ENCODE results near the gene KDM1B.
"Not testable (repeated sequence)": the region's sequence is repeated elsewhere in the genome, so short reads cannot be mapped to it uniquely, and the experiment has no call there.

Gene KDM1B

GRCh38 chr6:18139935-18140621 is 15.1 kb upstream of the KDM1B start:
- no peaks in the 10 kb centered on the region for H3K27me3 Mint-ChIP-seq
- H3K27ac Mint-ChIP-seq: peak overlapping the region in 1 of 2 donors; percentile 75
- H3K9me3 Mint-ChIP-seq: no peaks in the 10 kb centered on the region

DNA sequence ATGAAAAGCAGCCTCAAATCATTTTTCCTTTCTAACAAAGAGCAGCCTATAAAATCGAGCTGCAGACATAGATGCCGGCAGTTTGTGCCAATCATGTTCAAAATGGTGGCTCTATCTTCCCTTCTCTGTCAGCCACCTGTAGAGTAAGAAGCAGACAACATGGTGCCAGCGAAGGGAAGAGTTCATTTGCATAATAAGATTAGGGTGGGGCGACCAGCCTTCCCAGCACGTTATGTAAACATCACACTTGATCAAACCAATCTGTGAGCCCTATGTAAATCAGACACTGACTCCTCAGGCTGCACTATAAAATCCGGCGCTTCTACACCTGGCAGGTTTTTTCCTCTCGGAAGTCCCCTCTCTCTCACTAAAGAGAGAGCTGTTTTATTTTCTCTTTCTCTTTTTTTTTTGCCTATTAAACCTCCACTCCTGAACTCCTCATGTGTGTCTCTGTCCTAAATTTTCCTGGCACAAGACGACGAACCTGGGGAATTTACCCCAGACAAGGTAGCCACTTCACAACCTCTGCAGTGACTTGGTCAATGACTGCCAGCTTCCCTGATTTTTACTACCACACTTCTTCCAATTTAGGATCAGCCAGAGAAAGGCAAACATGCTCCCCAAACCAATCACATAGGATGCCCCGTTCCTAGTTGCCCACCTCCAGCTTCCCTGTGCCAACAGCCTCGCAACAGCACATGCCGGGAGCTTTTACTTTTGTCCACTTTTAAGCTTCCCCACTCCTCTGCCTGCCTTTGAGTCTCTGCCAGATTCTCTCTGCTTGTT is 13.2 kb upstream of the KDM1B start:
- Mint-ChIP-seq H3K4me1 (no peaks in the 10 kb centered on the region), H3K27me3 (no peaks in the 10 kb centered on the region), H3K9me3 (no peaks in the 10 kb centered on the region), H3K4me3 (no peak overlapping the region), H3K27ac (no peak overlapping the region)
- DNase-seq (no peak), ATAC-seq (no peak)

More at GRCh38 chr6:18139935-18140621, 15.1 kb upstream of the KDM1B start:
- no peaks in the 10 kb centered on the region for H3K4me1 Mint-ChIP-seq
- no peak overlapping the region for H3K4me3 Mint-ChIP-seq
- no peak for DNase-seq
- ATAC-seq: no peak

- no peak for ATAC-seq
- Mint-ChIP-seq H3K27ac (peak overlapping the region in 1 of 2 donors; percentile 23), H3K4me3 (no peak overlapping the region), H3K9me3 (no peaks in the 10 kb centered on the region), H3K27me3 (no peaks in the 10 kb centered on the region), H3K4me1 (no peaks in the 10 kb centered on the region)
- DNase-seq: no peak
Measured at GRCh38 chr6:18142591-18142861, 12.7 kb upstream of the KDM1B start.

- no peaks in the 10 kb centered on the region for H3K27me3 Mint-ChIP-seq
- DNase-seq (no peak), ATAC-seq (peak; percentile 69)
- H3K9me3 Mint-ChIP-seq: no peaks in the 10 kb centered on the region
- no peaks in the 10 kb centered on the region for H3K4me1 Mint-ChIP-seq
- H3K27ac Mint-ChIP-seq: no peak overlapping the region
- no peak overlapping the region for H3K4me3 Mint-ChIP-seq
Measured at GRCh38 chr6:18147160-18147559, 8.1 kb upstream of the KDM1B start.

GRCh38 chr6:18147616-18148015 is 7.6 kb upstream of the KDM1B start:
- Mint-ChIP-seq H3K27ac (no peak overlapping the region), H3K4me1 (peaks cover 4% of the 10 kb centered on the region), H3K27me3 (no peaks in the 10 kb centered on the region), H3K9me3 (peaks cover 0 to 3% of the 10 kb centered on the region in 2 donors), H3K4me3 (no peak overlapping the region)
- no peak for DNase-seq
- ATAC-seq: no peak

- no peak overlapping the region for H3K27ac Mint-ChIP-seq
- H3K27me3 Mint-ChIP-seq: no peaks in the 10 kb centered on the region
- no peak for DNase-seq
- H3K9me3 Mint-ChIP-seq: peaks cover 0 to 4% of the 10 kb centered on the region in 2 donors
- H3K4me3 Mint-ChIP-seq: no peak overlapping the region
- ATAC-seq: no peak
- peaks cover 11% of the 10 kb centered on the region for H3K4me1 Mint-ChIP-seq
Measured at GRCh38 chr6:18148304-18149025, 6.8 kb upstream of the KDM1B start.

GRCh38 chr6:18151391-18151790 is 3.8 kb upstream of the KDM1B start:
- peaks cover 32% of the 10 kb centered on the region for H3K4me1 Mint-ChIP-seq
- H3K9me3 Mint-ChIP-seq, H3K4me3 Mint-ChIP-seq, ATAC-seq, H3K27ac Mint-ChIP-seq, DNase-seq, H3K27me3 Mint-ChIP-seq: not testable (repeated sequence)

DNA sequence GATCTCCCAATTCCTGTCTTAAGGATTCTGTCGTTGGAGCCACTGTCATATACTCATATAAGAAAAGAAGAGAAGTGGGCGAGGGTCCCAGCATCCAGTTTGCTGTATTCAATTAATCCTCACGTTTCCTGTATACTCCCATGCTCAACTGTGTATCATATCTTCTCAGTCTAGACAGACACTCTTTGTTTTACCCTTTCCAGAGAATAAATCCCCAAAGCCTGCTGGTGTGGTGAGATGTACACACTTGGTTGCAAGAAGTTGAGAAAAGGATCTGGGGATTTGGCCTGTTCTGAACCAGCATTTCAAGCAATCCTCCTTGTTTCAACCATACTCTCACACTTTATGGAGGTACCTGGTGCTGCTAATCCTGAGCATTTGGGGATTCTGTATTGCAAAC is 3.4 kb upstream of the KDM1B start:
- Mint-ChIP-seq H3K27me3 (no peaks in the 10 kb centered on the region), H3K9me3 (peaks cover 0 to 4% of the 10 kb centered on the region in 2 donors), H3K4me1 (peaks cover 32% of the 10 kb centered on the region), H3K27ac (no peak overlapping the region), H3K4me3 (no peak overlapping the region)
- ATAC-seq: no peak
- no peak for DNase-seq

DNA sequence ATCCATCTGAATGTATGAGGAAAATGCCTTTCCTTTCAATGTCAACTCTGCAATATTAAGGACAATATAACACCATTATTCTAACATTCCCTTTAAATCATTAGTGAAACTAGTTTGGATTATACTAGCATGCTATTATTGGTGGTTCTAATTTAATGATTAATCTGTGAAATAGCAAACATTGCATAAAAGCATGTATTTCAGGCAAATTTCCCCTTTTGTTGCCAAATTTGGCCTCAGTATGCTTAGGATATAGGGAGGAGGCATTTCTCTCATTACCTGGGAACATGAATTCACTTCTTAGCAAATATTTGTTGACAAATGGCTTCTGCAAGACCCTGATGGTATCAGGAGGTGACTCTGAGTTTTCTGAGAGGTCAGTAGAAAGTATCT is 1.9 kb upstream of the KDM1B start:
- H3K9me3 Mint-ChIP-seq: peaks cover 0 to 4% of the 10 kb centered on the region in 2 donors
- H3K4me1 Mint-ChIP-seq: peaks cover 32% of the 10 kb centered on the region
- DNase-seq: no peak
- ATAC-seq: no peak
- no peaks in the 10 kb centered on the region for H3K27me3 Mint-ChIP-seq
- H3K4me3 Mint-ChIP-seq: no peak overlapping the region
- H3K27ac Mint-ChIP-seq: no peak overlapping the region

- Mint-ChIP-seq H3K4me3 (peak within 1 kb of the TSS; percentile 99 to 100), H3K9me3 (peaks cover 0 to 4% of the 10 kb centered on the region in 2 donors), H3K27ac (peak within 1 kb of the TSS; percentile 97 to 99), H3K27me3 (no peaks in the 10 kb centered on the region), H3K4me1 (peaks cover 32% of the 10 kb centered on the region)
- peak in 1 of 2 donors; percentile 10 for DNase-seq
- ATAC-seq: peak; percentile 72
Measured at GRCh38 chr6:18154507-18155149, 594 bp upstream of the KDM1B start, which contains the start of gene TPMT. TPMT (minus strand) TSS chr6:18155077; CDS start chr6:18149127, 5,950 bp downstream.

GRCh38 chr6:18155864-18156421 is 721 bp downstream of the KDM1B start:
- Mint-ChIP-seq H3K9me3 (peaks cover 0 to 4% of the 10 kb centered on the region in 2 donors), H3K4me3 (peak overlapping the region; percentile 99 to 100), H3K4me1 (peaks cover 32% of the 10 kb centered on the region), H3K27me3 (no peaks in the 10 kb centered on the region), H3K27ac (peak overlapping the region; percentile 31 to 80)
- peak; percentile 43 to 49 for DNase-seq
- ATAC-seq: peak; percentile 9

GRCh38 chr6:18160911-18161310 is 5.7 kb downstream of the KDM1B start:
- no peak overlapping the region for H3K27ac Mint-ChIP-seq
- no peak for ATAC-seq

GRCh38 chr6:18161431-18161830 is 6.2 kb downstream of the KDM1B start:
- Mint-ChIP-seq H3K27me3 (no peaks in the 10 kb centered on the region), H3K9me3 (no peaks in the 10 kb centered on the region), H3K4me1 (no peaks in the 10 kb centered on the region)

More at GRCh38 chr6:18160911-18161310, 5.7 kb downstream of the KDM1B start:
- Mint-ChIP-seq H3K4me1 (peaks cover 5% of the 10 kb centered on the region), H3K9me3 (no peaks in the 10 kb centered on the region), H3K27me3 (no peaks in the 10 kb centered on the region), H3K4me3 (no peak overlapping the region)
- DNase-seq: no peak

GRCh38 chr6:18162401-18162800 is 7.2 kb downstream of the KDM1B start:
- no peak for ATAC-seq

More at GRCh38 chr6:18161431-18161830, 6.2 kb downstream of the KDM1B start:
- no peak overlapping the region for H3K27ac Mint-ChIP-seq
- H3K4me3 Mint-ChIP-seq: no peak overlapping the region
- DNase-seq (no peak), ATAC-seq (no peak)

DNA sequence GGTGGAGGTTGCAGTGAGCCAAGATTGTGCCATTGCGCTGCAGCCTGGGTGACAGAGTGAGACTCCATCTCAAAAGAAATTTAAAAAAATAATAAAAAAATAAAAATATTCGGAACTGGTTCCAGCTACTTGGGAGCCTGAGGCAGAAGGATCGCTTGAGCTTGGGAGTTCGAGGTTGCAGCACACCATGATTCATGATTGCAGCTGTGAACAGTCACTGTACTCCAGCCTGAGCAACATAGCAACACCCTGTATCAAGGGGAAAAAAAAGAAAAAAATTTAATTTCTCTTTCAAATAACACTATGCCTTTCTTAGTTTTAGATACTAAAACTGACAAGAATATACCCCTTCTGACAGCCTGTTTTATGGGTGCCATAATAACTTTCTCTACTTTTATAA is 10.5 kb downstream of the KDM1B start:
- no peak for ATAC-seq
- Mint-ChIP-seq H3K27me3 (no peaks in the 10 kb centered on the region), H3K4me3 (no peak overlapping the region), H3K27ac (no peak overlapping the region), H3K4me1 (no peaks in the 10 kb centered on the region), H3K9me3 (peaks cover 6 to 8% of the 10 kb centered on the region in 2 donors)
- DNase-seq: no peak

More at GRCh38 chr6:18162401-18162800, 7.2 kb downstream of the KDM1B start:
- Mint-ChIP-seq H3K27ac (no peak overlapping the region), H3K4me3 (no peak overlapping the region), H3K4me1 (no peaks in the 10 kb centered on the region), H3K9me3 (no peaks in the 10 kb centered on the region), H3K27me3 (no peaks in the 10 kb centered on the region)
- no peak for DNase-seq

Measured in stimulated activated naive CD8-positive, alpha-beta T cell treated with anti-CD3 and anti-CD28 coated beads, Interleukin-15, amount 100 ng/mL, for 72 hours (primary cell).